GM23338 (cell line): ENCODE results near the gene EIF3K.

ENCODE experiments used
- EZH2 ChIP-seq: fragments of 200-600 bp; sonication (generic); IDR thresholded peaks from one replicate; pipeline ENCODE4 v1.8.0; 2017; ENCODE audit warnings: antibody characterized with exemption, mild to moderate bottlenecking, low read depth; ENCODE audit not compliant: unreplicated experiment
- STAT1 ChIP-seq: IDR thresholded peaks from one replicate; pipeline ENCODE4 v1.6.1; 2016; ENCODE audit warnings: antibody characterized with exemption; ENCODE audit not compliant: unreplicated experiment
- TF ChIP-seq, protein P1 (sequence below), 2 experiments: fragments of 200-600 bp in 1 of 2; sonication (generic) in 1 of 2; conservative IDR thresholded peaks; 2 replicates each; pipeline versions ENCODE4 v1.5.1 to v1.6.1; 2016 to 2017; ENCODE audit warnings: antibody characterized with exemption in 2 of 2, low read depth in 2 of 2, mild to moderate bottlenecking in 2 of 2, moderate library complexity in 1 of 2

DNA sequence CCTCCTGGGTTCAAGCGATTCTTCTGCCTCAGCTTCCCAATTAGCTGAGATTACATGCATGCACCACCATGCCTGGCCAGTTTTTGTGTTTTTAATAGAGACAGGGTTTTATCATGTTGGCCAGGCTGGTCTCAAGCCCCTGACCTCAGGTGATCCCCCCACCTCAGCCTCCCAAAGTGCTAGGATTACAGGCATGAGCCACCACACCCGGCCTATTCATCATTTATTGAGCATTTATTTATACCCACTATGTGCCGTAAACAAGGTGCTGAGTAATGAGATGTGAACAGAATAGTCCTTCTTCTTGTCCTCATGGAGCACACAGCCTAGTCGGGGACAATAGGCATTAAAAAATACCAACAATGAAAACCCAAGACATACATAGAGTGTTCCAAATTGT is 54.0 kb downstream of the EIF3K start:
- TF ChIP-seq STAT1, result no peak
- TF ChIP-seq, protein P1, sequence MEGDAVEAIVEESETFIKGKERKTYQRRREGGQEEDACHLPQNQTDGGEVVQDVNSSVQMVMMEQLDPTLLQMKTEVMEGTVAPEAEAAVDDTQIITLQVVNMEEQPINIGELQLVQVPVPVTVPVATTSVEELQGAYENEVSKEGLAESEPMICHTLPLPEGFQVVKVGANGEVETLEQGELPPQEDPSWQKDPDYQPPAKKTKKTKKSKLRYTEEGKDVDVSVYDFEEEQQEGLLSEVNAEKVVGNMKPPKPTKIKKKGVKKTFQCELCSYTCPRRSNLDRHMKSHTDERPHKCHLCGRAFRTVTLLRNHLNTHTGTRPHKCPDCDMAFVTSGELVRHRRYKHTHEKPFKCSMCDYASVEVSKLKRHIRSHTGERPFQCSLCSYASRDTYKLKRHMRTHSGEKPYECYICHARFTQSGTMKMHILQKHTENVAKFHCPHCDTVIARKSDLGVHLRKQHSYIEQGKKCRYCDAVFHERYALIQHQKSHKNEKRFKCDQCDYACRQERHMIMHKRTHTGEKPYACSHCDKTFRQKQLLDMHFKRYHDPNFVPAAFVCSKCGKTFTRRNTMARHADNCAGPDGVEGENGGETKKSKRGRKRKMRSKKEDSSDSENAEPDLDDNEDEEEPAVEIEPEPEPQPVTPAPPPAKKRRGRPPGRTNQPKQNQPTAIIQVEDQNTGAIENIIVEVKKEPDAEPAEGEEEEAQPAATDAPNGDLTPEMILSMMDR (conservative IDR thresholded peaks at IDR 0.05; ENCODE audit: low read depth in 2 of 2), result no peak
- no peak for TF ChIP-seq EZH2
